B cell (primary cell): ENCODE measurements around the gene INKA2.

Experiments used
- EZH2 ChIP-seq: IDR thresholded peaks from 2 replicates; pipeline ENCODE4 v1.6.1; 2012; ENCODE audit warnings: borderline replicate concordance, low read depth, mild to moderate bottlenecking, moderate library complexity, low read length; ENCODE audit not compliant: insufficient read depth, poor library complexity, severe bottlenecking
- TF ChIP-seq, protein P1 (sequence below): fragments of 200-600 bp; IDR thresholded peaks from one replicate; pipeline ENCODE4 v1.8.0; 2022; ENCODE audit warnings: antibody characterized with exemption, mild to moderate bottlenecking

DNA sequence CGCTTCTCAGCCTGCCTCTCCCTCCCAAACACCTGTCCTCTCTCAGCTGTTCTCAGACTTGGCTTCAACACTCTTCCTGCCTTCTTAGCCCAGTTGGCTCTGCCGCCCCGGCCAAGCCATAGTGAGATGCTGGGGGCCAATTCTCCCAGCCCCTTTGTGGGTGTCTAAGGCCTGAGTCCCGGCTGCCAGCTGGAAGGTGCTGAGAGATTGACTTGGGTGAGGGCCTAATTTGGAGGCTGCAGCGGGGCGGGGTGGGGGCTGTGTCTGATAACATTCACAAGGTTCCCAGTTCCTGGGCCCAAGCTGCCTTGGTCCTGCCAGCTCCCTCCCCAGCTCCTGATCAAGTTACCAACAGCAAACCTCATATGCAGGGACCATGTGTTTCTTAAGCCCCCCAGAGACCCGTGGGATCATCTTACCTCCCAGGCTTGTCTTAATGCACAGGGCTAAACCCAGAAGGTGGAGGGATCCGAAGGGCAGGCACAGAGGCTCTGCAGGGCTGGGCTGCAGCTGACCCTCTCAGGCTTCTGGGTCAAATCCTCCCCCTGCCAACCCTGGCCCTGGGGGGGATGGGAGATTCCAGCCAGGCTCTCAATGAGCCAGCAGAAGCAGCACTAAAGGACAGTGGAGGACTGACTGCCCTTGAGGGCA is 9.8 kb downstream of the INKA2 start:
- TF ChIP-seq, protein P1, sequence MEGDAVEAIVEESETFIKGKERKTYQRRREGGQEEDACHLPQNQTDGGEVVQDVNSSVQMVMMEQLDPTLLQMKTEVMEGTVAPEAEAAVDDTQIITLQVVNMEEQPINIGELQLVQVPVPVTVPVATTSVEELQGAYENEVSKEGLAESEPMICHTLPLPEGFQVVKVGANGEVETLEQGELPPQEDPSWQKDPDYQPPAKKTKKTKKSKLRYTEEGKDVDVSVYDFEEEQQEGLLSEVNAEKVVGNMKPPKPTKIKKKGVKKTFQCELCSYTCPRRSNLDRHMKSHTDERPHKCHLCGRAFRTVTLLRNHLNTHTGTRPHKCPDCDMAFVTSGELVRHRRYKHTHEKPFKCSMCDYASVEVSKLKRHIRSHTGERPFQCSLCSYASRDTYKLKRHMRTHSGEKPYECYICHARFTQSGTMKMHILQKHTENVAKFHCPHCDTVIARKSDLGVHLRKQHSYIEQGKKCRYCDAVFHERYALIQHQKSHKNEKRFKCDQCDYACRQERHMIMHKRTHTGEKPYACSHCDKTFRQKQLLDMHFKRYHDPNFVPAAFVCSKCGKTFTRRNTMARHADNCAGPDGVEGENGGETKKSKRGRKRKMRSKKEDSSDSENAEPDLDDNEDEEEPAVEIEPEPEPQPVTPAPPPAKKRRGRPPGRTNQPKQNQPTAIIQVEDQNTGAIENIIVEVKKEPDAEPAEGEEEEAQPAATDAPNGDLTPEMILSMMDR = no peak
- TF ChIP-seq EZH2 = no peak
